IMR-90 (cell line): ENCODE results near the gene MFNG. TPM values are rescaled to one million over a fixed set of nuclear protein-coding genes. Genes with fewer than 3 reads are reported as not detected.

Experiments
- ATAC-seq: fragments of 200-7000 bp; cut with Tn5 transposase; 2 replicates; pipeline ENCODE4 v1.9.1; 2020; ENCODE audit warnings: low read depth, mild to moderate bottlenecking, moderate library complexity
- BruUV-seq: library from RNA; stranded (reverse); fragments of 400-500 nt; replicated peaks from 2 replicates; lab custom pipeline; 2021; lab: Mats Ljungman, UMichigan
- CTCF ChIA-PET: fragments of 300-600 bp; formaldehyde crosslinking; extraction: SDS; loops from one replicate; lab custom pipeline; 2021; ENCODE audit warnings: antibody characterized with exemption; lab: Yijun Ruan, JAX
- POLR2A ChIA-PET: fragments of 300-600 bp; sonication (Branson Sonifier 250); formaldehyde crosslinking; loops from one replicate; lab custom pipeline; 2022; ENCODE audit warnings: antibody characterized with exemption; ENCODE audit not compliant: unreplicated experiment; lab: Charles Lee
- DNase-seq: peaks from one replicate; pipeline ENCODE4 v3.0.0; 2013
- H2AFZ ChIP-seq: replicated peaks from 2 replicates; pipeline ENCODE3; 2013; ENCODE audit warnings: low read length, mild to moderate bottlenecking; ENCODE audit not compliant: poor library complexity
- H2AK5ac ChIP-seq: 2 replicates; pipeline ENCODE4 v1.6.1; 2013; ENCODE audit warnings: low read depth, low read length, inconsistent platforms
- H2AK9ac ChIP-seq: replicated peaks from 2 replicates; pipeline ENCODE3; 2013; ENCODE audit warnings: mild to moderate bottlenecking, low read depth, low read length, moderate library complexity; ENCODE audit not compliant: poor library complexity
- H2BK120ac ChIP-seq: 2 replicates; pipeline ENCODE4 v1.6.1; 2013; ENCODE audit warnings: low read depth, low read length, inconsistent platforms
- H2BK15ac ChIP-seq: 3 replicates; pipeline ENCODE4 v1.6.1; 2013; ENCODE audit warnings: low read depth, low read length, inconsistent platforms
- H2BK20ac ChIP-seq: 2 replicates; pipeline ENCODE4 v1.6.1; 2013; ENCODE audit warnings: low read depth, mild to moderate bottlenecking, inconsistent platforms, low read length, moderate library complexity
- H2BK5ac ChIP-seq: 2 replicates; pipeline ENCODE4 v1.6.1; 2013; ENCODE audit warnings: mild to moderate bottlenecking, low read depth, low read length, inconsistent platforms; ENCODE audit not compliant: poor library complexity, severe bottlenecking
- H3K14ac ChIP-seq: replicated peaks from 2 replicates; pipeline ENCODE4 v1.6.1; 2013; ENCODE audit warnings: low read depth, low read length, inconsistent platforms
- H3K18ac ChIP-seq: 2 replicates; pipeline ENCODE4 v1.6.1; 2013; ENCODE audit warnings: low read depth, low read length, control low read depth
- H3K23ac ChIP-seq: 2 replicates; pipeline ENCODE4 v1.6.1; 2013; ENCODE audit warnings: low read depth, low read length, inconsistent platforms
- H3K27ac ChIP-seq: 2 replicates; pipeline ENCODE4 v1.5.1; 2013; ENCODE audit warnings: mild to moderate bottlenecking, control low read depth, low read length; ENCODE audit not compliant: insufficient read depth
- H3K27me3 ChIP-seq: 2 replicates; pipeline ENCODE4 v1.6.1; 2013; ENCODE audit warnings: low read length; ENCODE audit not compliant: control insufficient read depth, insufficient read depth
- H3K36me3 ChIP-seq: 2 replicates; pipeline ENCODE4 v1.6.1; 2013; ENCODE audit warnings: low read length, mixed read lengths; ENCODE audit not compliant: control insufficient read depth, insufficient read depth
- H3K4ac ChIP-seq: 2 replicates; pipeline ENCODE4 v1.6.1; 2013; ENCODE audit warnings: low read depth, low read length, inconsistent platforms
- H3K4me1 ChIP-seq: 2 replicates; pipeline ENCODE4 v1.6.1; 2013; ENCODE audit warnings: low read length, mixed read lengths; ENCODE audit not compliant: control insufficient read depth, insufficient read depth
- H3K4me2 ChIP-seq: 2 replicates; pipeline ENCODE4 v1.6.1; 2013; ENCODE audit warnings: low read depth, mild to moderate bottlenecking, control low read depth, low read length, moderate library complexity
- H3K4me3 ChIP-seq: 2 replicates; pipeline ENCODE4 v1.5.1; 2013; ENCODE audit warnings: low read depth, mild to moderate bottlenecking, control low read depth, low read length, moderate library complexity; ENCODE audit not compliant: insufficient read depth
- H3K56ac ChIP-seq: 2 replicates; pipeline ENCODE4 v1.6.1; 2013; ENCODE audit warnings: low read length, inconsistent platforms; ENCODE audit not compliant: insufficient read depth; ENCODE audit errors: extremely low read depth
- H3K79me1 ChIP-seq, 2 experiments: 2 replicates each; pipeline ENCODE4 v1.6.1; 2013; ENCODE audit warnings: low read length in 2 of 2, inconsistent platforms in 1 of 2, low read depth in 1 of 2
- H3K9ac ChIP-seq: 2 replicates; pipeline ENCODE4 v1.6.1; 2013; ENCODE audit warnings: low read depth, low read length, control low read depth
- H3K9me1 ChIP-seq: 2 replicates; pipeline ENCODE4 v1.6.1; 2013; ENCODE audit warnings: low read length, inconsistent platforms; ENCODE audit not compliant: insufficient read depth
- H3K9me3 ChIP-seq: 2 replicates; pipeline ENCODE4 v1.6.1; 2013; ENCODE audit warnings: low read length; ENCODE audit not compliant: control insufficient read depth, insufficient read depth
- H4K20me1 ChIP-seq: 2 replicates; pipeline ENCODE4 v1.6.1; 2013; ENCODE audit warnings: low read length, inconsistent platforms; ENCODE audit not compliant: insufficient read depth
- H4K5ac ChIP-seq: 2 replicates; pipeline ENCODE4 v1.6.1; 2013; ENCODE audit warnings: mild to moderate bottlenecking, low read depth, low read length, control low read depth
- H4K8ac ChIP-seq, 2 experiments: 2 replicates each; pipeline ENCODE4 v1.6.1; 2013; ENCODE audit warnings: low read depth in 2 of 2, low read length in 2 of 2, control low read depth in 1 of 2, inconsistent platforms in 1 of 2
- H4K91ac ChIP-seq: 2 replicates; pipeline ENCODE4 v1.6.1; 2013; ENCODE audit warnings: low read depth, low read length, inconsistent platforms; ENCODE audit not compliant: insufficient read depth
- CEBPB ChIP-seq: IDR thresholded peaks from 2 replicates; pipeline ENCODE4 v1.6.1; 2012; ENCODE audit warnings: low read depth, low read length, improper control_type of control experiment
- CHD1 ChIP-seq: IDR thresholded peaks from 2 replicates; pipeline ENCODE4 v1.6.1; 2012; ENCODE audit warnings: low read depth, low read length, improper control_type of control experiment
- FOS ChIP-seq: fragments of 150-350 bp; IDR thresholded peaks from 2 replicates; pipeline ENCODE4 v1.6.1; 2016; ENCODE audit warnings: low read depth, low read length
- MAZ ChIP-seq: IDR thresholded peaks from 2 replicates; pipeline ENCODE4 v1.6.1; 2012; ENCODE audit warnings: low read depth, mild to moderate bottlenecking, low read length, improper control_type of control experiment, moderate library complexity, borderline replicate concordance
- MXI1 ChIP-seq: IDR thresholded peaks from 2 replicates; pipeline ENCODE4 v1.6.1; 2012; ENCODE audit warnings: low read depth, mild to moderate bottlenecking, low read length, moderate library complexity, borderline replicate concordance
- POLR2A ChIP-seq: IDR thresholded peaks from 2 replicates; pipeline ENCODE4 v1.6.1; 2012; ENCODE audit warnings: mild to moderate bottlenecking, low read depth, low read length
- RAD21 ChIP-seq: IDR thresholded peaks from 2 replicates; pipeline ENCODE4 v1.6.1; 2012; ENCODE audit warnings: low read length, improper control_type of control experiment
- RCOR1 ChIP-seq: IDR thresholded peaks from 2 replicates; pipeline ENCODE4 v1.6.1; 2012; ENCODE audit warnings: mild to moderate bottlenecking, low read length, improper control_type of control experiment; ENCODE audit not compliant: insufficient replicate concordance
- RFX5 ChIP-seq: IDR thresholded peaks from 2 replicates; pipeline ENCODE4 v1.8.0; 2012; ENCODE audit warnings: low read depth, mild to moderate bottlenecking, low read length, moderate library complexity
- SMC3 ChIP-seq: fragments of 150-350 bp; IDR thresholded peaks from 2 replicates; pipeline ENCODE4 v1.6.1; 2016; ENCODE audit warnings: low read depth, mild to moderate bottlenecking, antibody characterized with exemption, low read length, moderate library complexity
- USF2 ChIP-seq: fragments of 150-350 bp; IDR thresholded peaks from 2 replicates; pipeline ENCODE4 v1.6.1; 2017; ENCODE audit warnings: mild to moderate bottlenecking, antibody characterized with exemption, low read length, low read depth
- whole genome bisulfite sequencing, 2 experiments: methylation state at CpG; one replicate each; pipeline versions ENCODE4 v1.1.5 to v1.1.7; 2013; ENCODE audit warnings: missing lambda C conversion rate in 2 of 2; ENCODE audit not compliant: insufficient read length in 1 of 2; ENCODE audit errors: extremely low coverage in 2 of 2; 5-methylcytosine and 5-hydroxymethylcytosine counted together
- dilution Hi-C: fragments of 300-500 bp; cut with HindIII; formaldehyde crosslinking; loops from one replicate; pipeline ENCODE4 v1.14.3; 2018; ENCODE audit warnings: low sequenced_read_pairs; ENCODE audit not compliant: unreplicated experiment
- in situ Hi-C: fragments of 300-500 bp; cut with MboI; formaldehyde crosslinking; loops from 3 replicates; pipeline ENCODE4 v1.14.3; 2019; ENCODE audit warnings: low sequenced_read_pairs, inconsistent platforms, mixed read lengths
- intact Hi-C: fragments of 100-400 bp; cut with micrococcal nuclease; formaldehyde crosslinking; loops from 2 replicates; pipeline ENCODE4 v1.10.0; 2022
- polyA plus RNA-seq, 3 experiments: library from polyadenylated mRNA; depleted of rRNA; stranded (reverse); fragments of >200 nt; gene quantifications; 2 replicates each; pipeline ENCODE4 v1.2.3, GENCODE V29; 2012; ENCODE audit warnings: low replicate concordance in 1 of 3
- total RNA-seq: library from RNA; depleted of rRNA; stranded (reverse); fragments of >200 nt; gene quantifications from 2 replicates; pipeline ENCODE4 v1.2.3, GENCODE V29; 2012

The MFNG gene
- total and polyA plus RNA-seq, 2 of the 4 experiments (the other 2 are of a cell fraction), result 0.15 TPM; not detected in 1

DNA sequence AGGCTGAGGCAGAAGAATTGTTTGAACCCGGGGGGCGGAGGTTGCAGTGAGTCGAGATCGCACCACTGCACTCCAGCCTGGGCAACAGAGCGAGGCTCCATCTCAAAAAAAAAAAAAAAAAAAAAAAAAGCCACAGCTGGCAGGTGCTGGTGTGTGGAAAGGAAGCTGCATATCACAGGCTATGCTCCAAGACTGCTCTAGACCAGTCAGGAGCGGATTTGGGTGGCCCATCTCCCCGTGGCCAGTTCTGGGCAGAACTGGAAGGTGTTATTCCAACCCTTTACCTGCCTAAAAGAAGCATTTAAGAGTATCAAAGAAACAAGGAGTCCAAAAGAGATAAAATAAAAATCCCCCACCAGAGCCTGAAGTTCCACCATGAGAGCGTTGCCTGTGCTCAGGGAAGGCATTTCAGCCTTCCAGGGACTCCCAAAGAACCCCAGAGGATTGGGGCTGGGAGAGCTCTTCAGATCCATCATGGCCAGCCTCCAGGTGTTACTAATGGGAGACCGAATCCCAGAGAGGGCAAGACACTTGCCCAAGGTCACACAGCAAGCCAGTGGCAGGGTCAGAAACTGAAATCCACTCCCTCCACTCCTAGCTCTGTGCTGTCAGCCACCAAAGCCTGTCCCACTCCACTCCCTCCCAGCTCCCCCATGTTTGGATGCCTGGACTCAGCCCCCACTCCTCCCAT, 14.3 kb downstream of the MFNG start:
- H2BK15ac ChIP-seq, result no peak overlapping the region
- H3K56ac ChIP-seq, result no peak overlapping the region
- H3K4me1 ChIP-seq, result no peaks in the 10 kb centered on the region
- POLR2A ChIA-PET, result no interaction called here
- no peak overlapping the region for H3K27ac ChIP-seq
- H4K8ac ChIP-seq, result no peak overlapping the region
- no peak overlapping the region for H3K4me3 ChIP-seq
- no peak overlapping the region for H4K5ac ChIP-seq
- intact Hi-C loops (loop anchor here (1.0 kb wide), 1 partner anchor 46 kb away; no protein-coding TSS in a partner anchor), in situ Hi-C loops (no loop called here), dilution Hi-C loops (no loop called here)
- H3K23ac ChIP-seq, result no peak overlapping the region
- no peak overlapping the region for H2BK5ac ChIP-seq
- no peak overlapping the region for H3K4me2 ChIP-seq
- H2AFZ ChIP-seq, result no peak overlapping the region
- peak overlapping the region; percentile 78 for H2AK9ac ChIP-seq
- H3K9me3 ChIP-seq, result no peaks in the 10 kb centered on the region
- peaks cover 75% of the 10 kb centered on the region for H3K27me3 ChIP-seq
- H3K79me1 ChIP-seq, result no peaks in the 10 kb centered on the region
- H2BK120ac ChIP-seq, result no peak overlapping the region
- H3K18ac ChIP-seq, result no peak overlapping the region
- no peaks in the 10 kb centered on the region; the same call in 1 of the 2 replicates for H4K20me1 ChIP-seq
- H3K9ac ChIP-seq, result no peak overlapping the region
- no peak overlapping the region for H2BK20ac ChIP-seq
- H3K9me1 ChIP-seq, result no peaks in the 10 kb centered on the region
- CTCF ChIA-PET, result interaction anchor here (0.6 to 1.4 kb wide), 5 partner anchors 11 to 391 kb away, joined by 3 to 5 read pairs (median 3); no protein-coding TSS in a partner anchor
- H3K4ac ChIP-seq, result no peak overlapping the region
- BruUV-seq, result no TSS peak
- H2AK5ac ChIP-seq, result no peak overlapping the region
- DNase-seq (no peak), ATAC-seq (no peak)
- TF ChIP-seq RAD21, result no peak
- no peak for TF ChIP-seq SMC3
- no peak for TF ChIP-seq MXI1
- no peak for TF ChIP-seq CHD1
- no peak for TF ChIP-seq CEBPB
- no peak for TF ChIP-seq RFX5
- TF ChIP-seq RCOR1, result no peak
- no peak for TF ChIP-seq FOS
- TF ChIP-seq USF2, result no peak
- TF ChIP-seq POLR2A, result no peak
- TF ChIP-seq MAZ, result no peak
- 80% methylated on average over 1 of the region's 9 CpGs; no CpG with 5 or more reads in 1 of the 2 experiments for WGBS, 2 experiments
- H3K14ac ChIP-seq, result no peak overlapping the region
- H3K36me3 ChIP-seq, result no peaks in the 10 kb centered on the region
- H4K91ac ChIP-seq, result no peak overlapping the region
